ENCODE results near the gene MYLK.

DNA sequence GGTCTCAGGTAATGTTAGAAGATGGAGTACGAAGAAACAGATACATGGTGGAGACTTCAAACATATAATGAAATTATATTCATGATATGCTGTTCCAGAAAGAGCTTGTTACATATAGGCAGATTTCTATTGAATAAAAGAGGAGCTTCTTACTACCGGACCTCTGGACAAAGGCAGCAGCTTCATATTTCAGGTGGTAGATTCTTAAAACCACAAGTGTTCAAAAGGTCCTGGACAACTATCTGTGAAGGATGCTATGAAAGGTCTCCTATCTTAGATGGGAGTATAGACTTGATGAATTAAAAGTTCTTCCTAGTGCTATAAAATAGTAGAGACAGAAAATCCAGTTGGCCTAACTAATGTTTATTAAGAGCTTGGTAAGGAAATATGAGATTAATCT lies 43.2 kb downstream of the MYLK start:
- TF ChIP-seq SIN3A (IDR thresholded peaks at IDR 0.05; ENCODE audit: borderline replicate concordance, insufficient read depth, low read length): no peak
- TF ChIP-seq TAF1 (IDR thresholded peaks at IDR 0.05; ENCODE audit: borderline replicate concordance, insufficient read depth, low read length): no peak
- TF ChIP-seq POLR2AphosphoS5 (IDR thresholded peaks at IDR 0.05; ENCODE audit: low read depth, low read length): no peak
- TF ChIP-seq FOXP2 (optimal IDR thresholded peaks at IDR 0.05; ENCODE audit: borderline replicate concordance, extremely low read depth, extremely low read length, insufficient read depth): no peak
- TF ChIP-seq, protein P1, sequence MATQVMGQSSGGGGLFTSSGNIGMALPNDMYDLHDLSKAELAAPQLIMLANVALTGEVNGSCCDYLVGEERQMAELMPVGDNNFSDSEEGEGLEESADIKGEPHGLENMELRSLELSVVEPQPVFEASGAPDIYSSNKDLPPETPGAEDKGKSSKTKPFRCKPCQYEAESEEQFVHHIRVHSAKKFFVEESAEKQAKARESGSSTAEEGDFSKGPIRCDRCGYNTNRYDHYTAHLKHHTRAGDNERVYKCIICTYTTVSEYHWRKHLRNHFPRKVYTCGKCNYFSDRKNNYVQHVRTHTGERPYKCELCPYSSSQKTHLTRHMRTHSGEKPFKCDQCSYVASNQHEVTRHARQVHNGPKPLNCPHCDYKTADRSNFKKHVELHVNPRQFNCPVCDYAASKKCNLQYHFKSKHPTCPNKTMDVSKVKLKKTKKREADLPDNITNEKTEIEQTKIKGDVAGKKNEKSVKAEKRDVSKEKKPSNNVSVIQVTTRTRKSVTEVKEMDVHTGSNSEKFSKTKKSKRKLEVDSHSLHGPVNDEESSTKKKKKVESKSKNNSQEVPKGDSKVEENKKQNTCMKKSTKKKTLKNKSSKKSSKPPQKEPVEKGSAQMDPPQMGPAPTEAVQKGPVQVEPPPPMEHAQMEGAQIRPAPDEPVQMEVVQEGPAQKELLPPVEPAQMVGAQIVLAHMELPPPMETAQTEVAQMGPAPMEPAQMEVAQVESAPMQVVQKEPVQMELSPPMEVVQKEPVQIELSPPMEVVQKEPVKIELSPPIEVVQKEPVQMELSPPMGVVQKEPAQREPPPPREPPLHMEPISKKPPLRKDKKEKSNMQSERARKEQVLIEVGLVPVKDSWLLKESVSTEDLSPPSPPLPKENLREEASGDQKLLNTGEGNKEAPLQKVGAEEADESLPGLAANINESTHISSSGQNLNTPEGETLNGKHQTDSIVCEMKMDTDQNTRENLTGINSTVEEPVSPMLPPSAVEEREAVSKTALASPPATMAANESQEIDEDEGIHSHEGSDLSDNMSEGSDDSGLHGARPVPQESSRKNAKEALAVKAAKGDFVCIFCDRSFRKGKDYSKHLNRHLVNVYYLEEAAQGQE (IDR thresholded peaks at IDR 0.05; ENCODE audit: insufficient read depth in 1 of 2, low read depth in 2 of 2, low read length in 2 of 2): no peak

All from PFSK-1 (cell line).